ENCODE measurements around the gene BICD2. TPM values are rescaled to one million over a fixed set of nuclear protein-coding genes. Genes with fewer than 3 reads are reported as not detected.
"Not testable (repeated sequence)": the region's sequence is repeated elsewhere in the genome, so short reads cannot be mapped to it uniquely, and the experiment has no call there.

The BICD2 gene
- 18.7 and 20.2 TPM in 2 replicates for polyA plus RNA-seq (2014; cell fraction: cytosol; rRNA removed)
- polyA plus RNA-seq (2014; cell fraction: nucleus; rRNA removed): 13.1 and 16.6 TPM in 2 replicates

- DNase-seq (ENCODE audit: low spot score): no peak
Measured at GRCh38 chr9:92764381-92764987, at the start of gene BICD2. Gene BICD2 (minus strand): TSS chr9:92764833. CDS start chr9:92764744, 89 bp downstream.

GRCh38 chr9:92809629-92810326, 45.1 kb upstream of the BICD2 start:
- DNase-seq (ENCODE audit: low spot score): not testable (repeated sequence)

GRCh38 chr9:92808726-92809451, 44.3 kb upstream of the BICD2 start:
- peak; percentile 62 for DNase-seq (ENCODE audit: low spot score)

GRCh38 chr9:92807757-92808725, 43.4 kb upstream of the BICD2 start:
- no peak for DNase-seq (ENCODE audit: low spot score)

GRCh38 chr9:92807031-92807756, 42.6 kb upstream of the BICD2 start:
- no peak for DNase-seq (ENCODE audit: low spot score)

GRCh38 chr9:92804727-92805126, 40.1 kb upstream of the BICD2 start:
- no peak for DNase-seq (ENCODE audit: low spot score)

GRCh38 chr9:92798358-92798757, 33.7 kb upstream of the BICD2 start:
- DNase-seq (ENCODE audit: low spot score): no peak

- DNase-seq (ENCODE audit: low spot score): not testable (repeated sequence)
Measured at GRCh38 chr9:92796337-92796804, 31.7 kb upstream of the BICD2 start.

GRCh38 chr9:92795598-92796336, 31.1 kb upstream of the BICD2 start:
- DNase-seq (ENCODE audit: low spot score): no peak

- DNase-seq (ENCODE audit: low spot score): no peak
Measured at GRCh38 chr9:92795000-92795399, 30.4 kb upstream of the BICD2 start.

GRCh38 chr9:92794426-92794825, 29.8 kb upstream of the BICD2 start:
- no peak for DNase-seq (ENCODE audit: low spot score)

- DNase-seq (ENCODE audit: low spot score): peak; percentile 64
Measured at GRCh38 chr9:92790542-92791527, 26.2 kb upstream of the BICD2 start.

- no peak for DNase-seq (ENCODE audit: low spot score)
Measured at GRCh38 chr9:92786298-92786697, 21.7 kb upstream of the BICD2 start.

GRCh38 chr9:92781899-92782298, 17.3 kb upstream of the BICD2 start:
- DNase-seq (ENCODE audit: low spot score): no peak

GRCh38 chr9:92780206-92780605, 15.6 kb upstream of the BICD2 start:
- DNase-seq (ENCODE audit: low spot score): no peak

- DNase-seq (ENCODE audit: low spot score): no peak
Measured at GRCh38 chr9:92775466-92775865, 10.8 kb upstream of the BICD2 start.

- DNase-seq (ENCODE audit: low spot score): no peak
Measured at GRCh38 chr9:92774274-92774673, 9.6 kb upstream of the BICD2 start.

GRCh38 chr9:92773810-92774209, 9.2 kb upstream of the BICD2 start:
- DNase-seq (ENCODE audit: low spot score): no peak

- DNase-seq (ENCODE audit: low spot score): no peak
Measured at GRCh38 chr9:92771309-92771708, 6.7 kb upstream of the BICD2 start.
